SKM-1 treated with dmso at 0.1 percent for 144 hours (cell line): ENCODE measurements around the gene PER2.
"Not testable (repeated sequence)": the region's sequence is repeated elsewhere in the genome, so short reads cannot be mapped to it uniquely, and the experiment has no call there.

Experiments used
- DNase-seq: peaks from one replicate; lab custom pipeline; 2025; ENCODE audit not compliant: unreplicated experiment; lab: John Stamatoyannopoulos, UW

Gene PER2

GRCh38 chr2:238288650-238289573 lies 502 bp upstream of the PER2 start:
- DNase-seq, result peak; percentile 97

GRCh38 chr2:238286987-238287736 lies 1.2 kb downstream of the PER2 start:
- no peak for DNase-seq

GRCh38 chr2:238286551-238286950 lies 1.9 kb downstream of the PER2 start:
- no peak for DNase-seq

DNA sequence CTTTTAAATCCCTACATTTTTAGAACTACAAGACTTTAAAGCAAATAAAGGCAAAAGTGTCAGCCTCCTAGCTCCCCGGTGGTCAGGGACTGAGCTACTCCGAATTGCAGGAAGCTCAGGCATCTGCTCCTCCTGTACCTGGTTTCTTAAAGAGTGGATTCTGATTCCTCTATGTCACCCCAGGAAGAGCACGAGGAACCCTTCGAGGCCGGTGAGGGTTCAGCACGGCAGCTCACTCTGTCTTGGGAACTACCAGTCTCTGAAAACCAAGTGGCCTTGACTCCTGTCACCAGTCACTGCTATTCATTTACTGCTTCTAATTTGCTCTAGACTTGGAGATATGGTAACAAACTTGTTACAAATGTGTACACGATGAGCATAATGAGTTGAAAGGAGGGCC lies 2.3 kb downstream of the PER2 start:
- DNase-seq, result no peak

- no peak for DNase-seq
Observed at GRCh38 chr2:238285653-238286082, 2.7 kb downstream of the PER2 start.

- no peak for DNase-seq
Observed at GRCh38 chr2:238284802-238285515, 3.5 kb downstream of the PER2 start.

GRCh38 chr2:238282861-238283738 lies 5.3 kb downstream of the PER2 start:
- DNase-seq, result no peak

DNA sequence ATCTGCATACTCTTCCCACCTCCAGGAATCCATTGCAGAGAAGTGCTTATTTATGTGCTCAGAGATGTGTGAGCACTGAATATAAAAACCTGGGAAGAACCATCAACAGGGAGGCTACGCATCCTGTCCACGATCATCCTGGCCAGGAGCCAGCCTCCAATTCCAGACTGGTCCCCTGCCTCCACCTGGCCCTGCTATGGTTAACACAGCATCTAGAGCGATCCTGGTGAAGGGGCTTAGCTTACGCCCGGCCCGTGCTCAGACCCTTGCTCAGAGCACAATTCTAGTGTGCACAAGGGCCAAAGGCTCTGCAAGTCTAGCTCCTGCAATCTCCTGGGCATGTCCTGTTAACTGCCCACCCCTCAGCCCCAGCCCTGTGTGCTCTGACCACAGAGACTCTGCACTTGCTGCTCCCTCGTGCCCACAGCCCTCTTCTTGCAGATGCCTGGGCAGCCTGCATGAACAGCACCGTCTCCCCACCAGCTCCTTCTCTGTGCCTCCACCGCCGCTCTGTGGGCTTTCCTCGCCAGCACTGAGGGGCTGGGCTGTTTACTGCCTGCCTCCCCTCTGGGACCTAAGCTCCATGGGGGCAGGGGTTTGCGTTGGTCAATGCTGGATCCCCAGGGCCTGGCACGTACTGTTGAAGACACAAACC lies 6.5 kb downstream of the PER2 start:
- DNase-seq, result no peak

DNA sequence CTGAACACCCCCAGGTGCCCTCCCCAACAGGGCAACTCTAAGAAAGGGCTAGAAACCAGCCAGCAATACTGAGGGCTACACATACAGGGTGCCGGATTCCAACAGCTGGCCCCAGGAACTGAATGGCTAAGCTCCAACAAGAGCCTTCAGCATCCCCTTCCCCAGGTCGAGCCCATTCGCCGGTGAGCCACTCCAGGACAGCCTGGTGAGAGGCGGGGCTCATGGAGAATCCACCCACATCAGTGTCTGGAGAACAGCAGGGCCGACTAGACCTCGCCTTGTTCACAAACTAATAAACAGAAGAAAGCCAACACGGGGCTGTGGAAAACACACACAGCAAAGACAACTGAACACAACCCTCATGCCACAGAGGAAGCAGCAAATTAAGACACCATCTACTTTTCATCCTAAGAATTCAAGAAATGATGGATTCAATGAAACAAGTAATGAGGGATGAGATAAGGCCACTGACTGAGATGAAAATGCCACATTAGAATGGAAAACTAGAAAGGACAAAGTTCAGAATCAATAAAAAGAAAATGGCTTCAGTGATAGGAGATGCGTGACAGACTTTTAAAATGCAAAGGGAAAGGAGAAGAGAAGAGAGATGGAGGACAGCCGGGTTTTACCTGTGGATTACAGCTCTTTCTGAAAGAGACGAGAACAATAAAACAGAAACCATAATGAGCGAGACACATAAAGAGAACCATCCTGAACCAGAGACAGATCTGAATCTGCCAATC lies 8.2 kb downstream of the PER2 start:
- DNase-seq, result no peak

GRCh38 chr2:238279324-238279682 lies 9.1 kb downstream of the PER2 start:
- DNase-seq, result no peak

GRCh38 chr2:238278626-238279323 lies 9.6 kb downstream of the PER2 start:
- no peak for DNase-seq

GRCh38 chr2:238277695-238278094 lies 10.7 kb downstream of the PER2 start:
- no peak for DNase-seq

GRCh38 chr2:238274152-238274865 lies 14.1 kb downstream of the PER2 start:
- no peak for DNase-seq

GRCh38 chr2:238273433-238273832 lies 15.0 kb downstream of the PER2 start:
- DNase-seq, result not testable (repeated sequence)

- no peak for DNase-seq
Observed at GRCh38 chr2:238272156-238272555, 16.3 kb downstream of the PER2 start.

DNA sequence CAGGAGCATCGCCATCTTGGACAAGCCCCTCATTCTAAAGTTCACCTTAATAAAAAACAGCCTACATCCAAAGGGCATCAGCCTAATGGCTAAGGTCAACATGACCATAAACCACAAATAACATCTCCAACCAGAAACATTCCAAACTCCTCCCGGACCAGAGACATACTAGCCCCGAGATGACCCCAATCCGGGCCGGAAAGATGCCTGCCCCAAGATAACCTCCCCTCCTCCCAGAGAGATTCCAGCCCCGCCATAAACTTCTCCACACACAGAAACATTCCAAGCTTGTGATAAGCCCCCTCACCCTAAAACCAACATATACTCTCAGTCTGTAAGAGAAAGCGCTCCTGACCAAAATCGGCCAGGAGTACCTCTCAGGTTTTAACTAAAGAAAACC lies 16.7 kb downstream of the PER2 start:
- not testable (repeated sequence) for DNase-seq

DNA sequence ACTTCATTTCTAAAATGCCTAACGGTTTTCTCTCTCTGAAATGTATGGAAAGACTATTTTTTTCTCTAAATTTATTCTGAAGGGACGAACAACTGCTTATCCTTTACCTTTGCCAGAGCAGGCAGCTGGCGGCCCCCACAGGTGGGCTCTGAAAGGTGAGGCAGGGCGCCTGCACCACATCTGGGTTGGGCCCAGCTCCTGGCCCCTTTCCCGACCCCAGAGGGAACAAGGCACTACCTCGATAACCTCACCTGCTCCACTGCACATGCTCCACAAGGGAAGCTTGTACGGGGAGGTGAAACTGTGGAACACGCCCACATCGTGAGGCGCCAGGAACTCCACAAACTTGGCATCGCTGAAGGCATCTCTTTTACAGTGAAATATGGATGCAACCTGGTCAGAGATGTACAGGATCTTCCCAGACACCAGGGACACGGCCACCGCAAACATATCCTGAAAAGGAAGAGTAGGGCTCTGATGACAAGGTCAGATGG lies 17.3 kb downstream of the PER2 start:
- no peak for DNase-seq

DNA sequence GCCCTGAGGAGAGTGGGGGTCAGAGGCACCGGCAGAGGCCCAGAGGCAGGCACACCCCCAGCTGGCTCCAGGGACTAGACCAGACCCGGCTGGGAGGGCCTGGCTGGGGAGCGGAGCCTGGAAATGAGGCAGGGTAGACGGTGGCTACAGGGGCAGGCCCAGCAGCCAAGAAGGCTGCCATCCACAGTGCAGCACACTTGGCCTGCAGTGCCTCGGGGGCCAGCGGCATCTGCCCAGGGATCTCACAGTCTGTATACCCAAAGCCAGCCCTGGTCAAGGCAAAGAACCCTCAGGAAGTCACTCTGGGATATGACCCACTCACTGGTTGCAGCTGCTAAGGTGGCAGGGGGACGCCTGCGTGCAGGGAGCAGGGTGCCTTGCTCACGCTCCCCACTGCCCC lies 17.8 kb downstream of the PER2 start:
- no peak for DNase-seq
